ENCODE data around the gene RPL38.

Gene RPL38

DNA sequence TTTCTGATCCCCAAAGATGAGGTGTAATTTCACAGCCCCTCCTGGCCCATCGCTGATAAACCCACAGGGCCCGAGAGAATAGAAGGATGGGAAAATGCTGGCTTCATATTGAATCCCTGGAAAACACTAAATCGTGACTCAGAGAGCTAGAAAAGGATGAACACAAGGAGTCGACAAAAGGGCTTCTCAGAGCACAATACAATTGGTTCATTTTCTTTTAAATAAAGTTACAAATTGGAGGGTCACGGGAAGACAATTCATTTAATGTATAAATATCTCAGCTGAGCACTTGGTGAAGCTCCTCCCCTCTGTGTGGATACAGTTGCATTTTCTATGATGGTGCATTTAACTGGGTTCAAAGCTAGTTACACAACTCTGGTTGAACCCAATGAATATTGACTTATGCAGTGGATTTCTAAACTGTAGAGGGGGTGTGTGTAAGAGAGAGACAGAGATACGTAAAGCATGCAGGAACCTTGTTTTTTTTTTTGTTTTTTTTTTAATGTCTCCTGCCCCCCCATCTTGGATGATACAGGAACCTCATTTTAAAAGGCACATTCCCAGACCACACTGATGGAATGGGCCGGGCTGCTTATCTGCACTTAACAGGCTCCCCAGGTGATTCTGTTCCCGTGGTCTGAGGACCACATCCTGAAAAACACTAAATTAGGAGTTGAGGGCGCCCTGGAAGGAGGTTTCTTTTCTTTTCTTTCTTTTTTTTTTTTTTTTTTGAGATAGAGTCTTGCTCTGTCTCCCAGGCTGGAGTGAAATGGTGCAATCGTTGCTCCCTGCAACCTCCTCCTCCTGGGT, 24.0 kb downstream of the RPL38 start:
- Histone ChIP-seq H3K79me2 (ENCODE audit: control insufficient read depth, insufficient read depth, low read length) (no peaks in the 10 kb centered on the region), H3K4me3 (ENCODE audit: low read length) (no peak overlapping the region), H3K18ac (ENCODE audit: low read length) (no peak overlapping the region), H4K8ac (ENCODE audit: low read depth, low read length) (no peak overlapping the region), H3K23ac (ENCODE audit: low read length) (no peak overlapping the region), H2BK15ac (replicated peaks; ENCODE audit: low read depth) (no peak overlapping the region), H3K4me2 (ENCODE audit: low read length) (no peak overlapping the region), H3K56ac (ENCODE audit: low read length) (no peak overlapping the region), H2BK5ac (ENCODE audit: low read length) (no peak overlapping the region), H3K4ac (ENCODE audit: low read depth, low read length) (no peak overlapping the region), H3K9ac (ENCODE audit: low read length) (no peak overlapping the region), H3K27ac (ENCODE audit: low read depth, low read length) (no peak overlapping the region), H3K36me3 (ENCODE audit: control insufficient read depth, insufficient read depth, low read length) (no peaks in the 10 kb centered on the region), H3K79me1 (ENCODE audit: low read length) (no peaks in the 10 kb centered on the region), H3K4me1 (ENCODE audit: control insufficient read depth, low read depth, low read length) (no peaks in the 10 kb centered on the region), H2BK120ac (ENCODE audit: low read depth, low read length) (no peak overlapping the region), H4K5ac (ENCODE audit: low read length) (no peak overlapping the region), H3K27me3 (ENCODE audit: insufficient read depth, low read length, poor library complexity) (no peaks in the 10 kb centered on the region), H2AK5ac (ENCODE audit: low read length) (no peak overlapping the region)
- DNase-seq, result no peak
- no CpG with 5 or more reads among the region's 10 CpGs for WGBS (ENCODE audit: extremely low coverage, insufficient coverage, low lambda C conversion rate)

- H3K27ac ChIP-seq (ENCODE audit: low read depth, low read length), result no peak overlapping the region
- DNase-seq, result no peak
- no peak overlapping the region for H3K9ac ChIP-seq (ENCODE audit: low read length)
- H3K79me1 ChIP-seq (ENCODE audit: low read length), result no peaks in the 10 kb centered on the region
- H3K4me1 ChIP-seq (ENCODE audit: control insufficient read depth, low read depth, low read length), result no peaks in the 10 kb centered on the region
- H2AK5ac ChIP-seq (ENCODE audit: low read length), result no peak overlapping the region
- H3K79me2 ChIP-seq (ENCODE audit: control insufficient read depth, insufficient read depth, low read length), result no peaks in the 10 kb centered on the region
- H4K8ac ChIP-seq (ENCODE audit: low read depth, low read length), result no peak overlapping the region
- no peak overlapping the region for H2BK5ac ChIP-seq (ENCODE audit: low read length)
- H3K36me3 ChIP-seq (ENCODE audit: control insufficient read depth, insufficient read depth, low read length), result no peaks in the 10 kb centered on the region
- no peak overlapping the region for H3K4me2 ChIP-seq (ENCODE audit: low read length)
- no CpG with 5 or more reads among the region's 5 CpGs for WGBS (ENCODE audit: extremely low coverage, insufficient coverage, low lambda C conversion rate)
- H3K4me3 ChIP-seq (ENCODE audit: low read length), result no peak overlapping the region
- H2BK15ac ChIP-seq (replicated peaks; ENCODE audit: low read depth), result no peak overlapping the region
- no peak overlapping the region for H3K18ac ChIP-seq (ENCODE audit: low read length)
- H2BK120ac ChIP-seq (ENCODE audit: low read depth, low read length), result no peak overlapping the region
- no peaks in the 10 kb centered on the region for H3K27me3 ChIP-seq (ENCODE audit: insufficient read depth, low read length, poor library complexity)
- no peak overlapping the region for H3K56ac ChIP-seq (ENCODE audit: low read length)
- H3K4ac ChIP-seq (ENCODE audit: low read depth, low read length), result no peak overlapping the region
- H3K23ac ChIP-seq (ENCODE audit: low read length), result no peak overlapping the region
- no peak overlapping the region for H4K5ac ChIP-seq (ENCODE audit: low read length)
Measured at GRCh38 chr17:74228306-74228978, 25.0 kb downstream of the RPL38 start.

DNA sequence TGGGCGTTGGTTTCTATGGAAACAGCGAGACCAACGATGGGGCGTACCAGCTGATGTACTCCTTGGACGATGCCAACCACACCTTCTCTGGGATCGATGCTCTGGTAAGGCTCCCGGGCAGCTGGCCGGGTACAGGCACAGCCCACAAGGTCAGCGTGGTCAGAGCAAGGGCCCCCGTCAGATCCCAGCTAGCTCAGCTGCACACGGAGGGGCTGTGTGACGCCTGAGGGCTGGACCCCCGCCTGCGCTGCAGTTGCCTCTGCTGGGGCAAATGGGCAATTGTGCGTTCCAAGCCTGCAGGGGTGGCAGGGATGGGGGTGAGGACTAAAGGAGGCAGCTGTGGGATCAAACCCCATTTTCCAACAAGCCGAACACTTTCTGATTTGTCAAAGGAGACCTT, 27.4 kb downstream of the RPL38 start:
- Histone ChIP-seq H2BK15ac (replicated peaks; ENCODE audit: low read depth) (no peak overlapping the region), H3K27ac (ENCODE audit: low read depth, low read length) (no peak overlapping the region), H3K79me1 (ENCODE audit: low read length) (no peaks in the 10 kb centered on the region), H2BK120ac (ENCODE audit: low read depth, low read length) (no peak overlapping the region), H3K36me3 (ENCODE audit: control insufficient read depth, insufficient read depth, low read length) (no peaks in the 10 kb centered on the region), H3K56ac (ENCODE audit: low read length) (no peak overlapping the region), H3K23ac (ENCODE audit: low read length) (no peak overlapping the region), H3K4ac (ENCODE audit: low read depth, low read length) (no peak overlapping the region), H3K27me3 (ENCODE audit: insufficient read depth, low read length, poor library complexity) (no peaks in the 10 kb centered on the region), H3K4me1 (ENCODE audit: control insufficient read depth, low read depth, low read length) (no peaks in the 10 kb centered on the region), H3K9ac (ENCODE audit: low read length) (no peak overlapping the region), H3K18ac (ENCODE audit: low read length) (no peak overlapping the region), H4K8ac (ENCODE audit: low read depth, low read length) (no peak overlapping the region), H3K4me3 (ENCODE audit: low read length) (no peak overlapping the region), H3K4me2 (ENCODE audit: low read length) (no peak overlapping the region), H3K79me2 (ENCODE audit: control insufficient read depth, insufficient read depth, low read length) (no peaks in the 10 kb centered on the region), H4K5ac (ENCODE audit: low read length) (no peak overlapping the region), H2AK5ac (ENCODE audit: low read length) (no peak overlapping the region), H2BK5ac (ENCODE audit: low read length) (no peak overlapping the region)
- DNase-seq, result no peak
- WGBS (ENCODE audit: extremely low coverage, insufficient coverage, low lambda C conversion rate), result no CpG with 5 or more reads among the region's 16 CpGs

GRCh38 chr17:74231928-74232907, 28.7 kb downstream of the RPL38 start:
- no peaks in the 10 kb centered on the region for H3K79me1 ChIP-seq (ENCODE audit: low read length)
- H2BK15ac ChIP-seq (replicated peaks; ENCODE audit: low read depth), result no peak overlapping the region
- DNase-seq, result no peak
- no peak overlapping the region for H4K8ac ChIP-seq (ENCODE audit: low read depth, low read length)
- no peak overlapping the region for H4K5ac ChIP-seq (ENCODE audit: low read length)
- no peak overlapping the region for H2BK5ac ChIP-seq (ENCODE audit: low read length)
- H3K79me2 ChIP-seq (ENCODE audit: control insufficient read depth, insufficient read depth, low read length), result no peaks in the 10 kb centered on the region
- H3K27me3 ChIP-seq (ENCODE audit: insufficient read depth, low read length, poor library complexity), result no peaks in the 10 kb centered on the region
- no peak overlapping the region for H3K4ac ChIP-seq (ENCODE audit: low read depth, low read length)
- WGBS (ENCODE audit: extremely low coverage, insufficient coverage, low lambda C conversion rate), result no CpG with 5 or more reads among the region's 17 CpGs
- H3K23ac ChIP-seq (ENCODE audit: low read length), result no peak overlapping the region
- no peak overlapping the region for H2AK5ac ChIP-seq (ENCODE audit: low read length)
- no peak overlapping the region for H3K4me2 ChIP-seq (ENCODE audit: low read length)
- no peaks in the 10 kb centered on the region for H3K4me1 ChIP-seq (ENCODE audit: control insufficient read depth, low read depth, low read length)
- H3K27ac ChIP-seq (ENCODE audit: low read depth, low read length), result no peak overlapping the region
- H3K9ac ChIP-seq (ENCODE audit: low read length), result no peak overlapping the region
- H3K56ac ChIP-seq (ENCODE audit: low read length), result no peak overlapping the region
- no peak overlapping the region for H2BK120ac ChIP-seq (ENCODE audit: low read depth, low read length)
- no peak overlapping the region for H3K4me3 ChIP-seq (ENCODE audit: low read length)
- H3K36me3 ChIP-seq (ENCODE audit: control insufficient read depth, insufficient read depth, low read length), result no peaks in the 10 kb centered on the region
- H3K18ac ChIP-seq (ENCODE audit: low read length), result no peak overlapping the region

GRCh38 chr17:74233937-74234336, 30.5 kb downstream of the RPL38 start:
- no peak overlapping the region for H3K4me2 ChIP-seq (ENCODE audit: low read length)
- no peak overlapping the region for H3K27ac ChIP-seq (ENCODE audit: low read depth, low read length)
- H3K56ac ChIP-seq (ENCODE audit: low read length), result no peak overlapping the region
- no peak overlapping the region for H3K23ac ChIP-seq (ENCODE audit: low read length)
- no peak overlapping the region for H2BK120ac ChIP-seq (ENCODE audit: low read depth, low read length)
- no CpG with 5 or more reads among the region's 8 CpGs for WGBS (ENCODE audit: extremely low coverage, insufficient coverage, low lambda C conversion rate)
- H4K5ac ChIP-seq (ENCODE audit: low read length), result no peak overlapping the region
- no peak overlapping the region for H2BK15ac ChIP-seq (replicated peaks; ENCODE audit: low read depth)
- no peak overlapping the region for H2AK5ac ChIP-seq (ENCODE audit: low read length)
- DNase-seq, result no peak
- H4K8ac ChIP-seq (ENCODE audit: low read depth, low read length), result no peak overlapping the region
- H3K18ac ChIP-seq (ENCODE audit: low read length), result no peak overlapping the region
- H3K9ac ChIP-seq (ENCODE audit: low read length), result no peak overlapping the region
- no peak overlapping the region for H2BK5ac ChIP-seq (ENCODE audit: low read length)
- no peak overlapping the region for H3K4ac ChIP-seq (ENCODE audit: low read depth, low read length)
- H3K27me3 ChIP-seq (ENCODE audit: insufficient read depth, low read length, poor library complexity), result no peaks in the 10 kb centered on the region
- no peaks in the 10 kb centered on the region for H3K36me3 ChIP-seq (ENCODE audit: control insufficient read depth, insufficient read depth, low read length)
- no peak overlapping the region for H3K4me3 ChIP-seq (ENCODE audit: low read length)
- no peaks in the 10 kb centered on the region for H3K4me1 ChIP-seq (ENCODE audit: control insufficient read depth, low read depth, low read length)
- H3K79me1 ChIP-seq (ENCODE audit: low read length), result no peaks in the 10 kb centered on the region
- H3K79me2 ChIP-seq (ENCODE audit: control insufficient read depth, insufficient read depth, low read length), result no peaks in the 10 kb centered on the region

Measured in mesendoderm (in vitro differentiated cells).